Body of pancreas (tissue), 4 donors: ENCODE measurements around the gene REELD1.

Experiments used
- CTCF ChIP-seq, 7 experiments: fragments of 450-650 bp in 4 of 7; fragments of 200-600 bp in 3 of 7; sonication (generic) in 3 of 7; IDR thresholded peaks; one replicate each; pipeline ENCODE4 v1.5.1; 2016 to 2019; ENCODE audit warnings: antibody characterized with exemption in 7 of 7
- POLR2A ChIP-seq, 3 donors: fragments of 450-650 bp; IDR thresholded peaks; one replicate each; pipeline ENCODE4 v1.6.1; 2016; ENCODE audit warnings: antibody characterized with exemption in 3 of 3, mild to moderate bottlenecking in 2 of 3

GRCh38 chr4:146191766-146192458 lies 22.4 kb upstream of the REELD1 start:
- TF ChIP-seq CTCF (IDR thresholded peaks at IDR 0.05): no peak
- TF ChIP-seq POLR2A (IDR thresholded peaks at IDR 0.05): no peak
